CD4-positive, alpha-beta memory T cell (primary cell): ENCODE measurements around the gene TPR. TPM values are rescaled to one million over a fixed set of nuclear protein-coding genes. Genes with fewer than 3 reads are reported as not detected.

Source experiments
- CTCF ChIA-PET: fragments of 350-600 bp; sonication (Branson Sonifier 250); formaldehyde crosslinking; loops from one replicate; lab custom pipeline; 2021; ENCODE audit warnings: inconsistent platforms; ENCODE audit not compliant: partially characterized antibody; lab: Charles Lee
- POLR2A ChIA-PET: fragments of 350-600 bp; sonication (Branson Sonifier 250); formaldehyde crosslinking; loops from one replicate; lab custom pipeline; 2021; ENCODE audit not compliant: partially characterized antibody; lab: Charles Lee
- DNase-seq, 5 donors: peaks; one replicate each; pipeline versions ENCODE4 v3.0.0 to v3.0.0-alpha.2; 2020 to 2022; ENCODE audit warnings: mixed read lengths in 1 of 5
- H3K27ac ChIP-seq: one replicate; pipeline ENCODE4 v1.7.0; 2013; ENCODE audit warnings: low read depth, low read length
- H3K27me3 ChIP-seq: 2 replicates; pipeline ENCODE4 v1.7.0; 2013; ENCODE audit warnings: mild to moderate bottlenecking, low read length, moderate library complexity; ENCODE audit not compliant: insufficient read depth
- H3K36me3 ChIP-seq: 2 replicates; pipeline ENCODE4 v1.7.0; 2013; ENCODE audit warnings: mild to moderate bottlenecking, low read length, moderate library complexity; ENCODE audit not compliant: insufficient read depth
- H3K4me1 ChIP-seq: 2 replicates; pipeline ENCODE4 v1.7.0; 2013; ENCODE audit warnings: mild to moderate bottlenecking, low read length, moderate library complexity; ENCODE audit not compliant: insufficient read depth
- H3K4me3 ChIP-seq, 2 donors: one replicate each; pipeline ENCODE4 v1.7.0; 2013; ENCODE audit warnings: low read length in 2 of 2, mild to moderate bottlenecking in 1 of 2
- H3K9me3 ChIP-seq, 2 donors: one replicate each; pipeline ENCODE4 v1.7.0; 2013; ENCODE audit warnings: low read length in 2 of 2, control low read depth in 1 of 2; ENCODE audit not compliant: control insufficient read depth in 1 of 2
- H3K27ac Mint-ChIP-seq, 7 donors: one replicate each; pipeline ENCODE4 v1.8.0; 2020 to 2021; ENCODE audit warnings: mixed read lengths in 7 of 7, mild to moderate bottlenecking in 6 of 7, inconsistent platforms in 3 of 7, moderate library complexity in 3 of 7
- H3K27me3 Mint-ChIP-seq, 2 donors: one replicate each; pipeline ENCODE4 v1.8.0; 2020 to 2021; ENCODE audit warnings: mixed read lengths in 2 of 2
- H3K36me3 Mint-ChIP-seq, 2 donors: one replicate each; pipeline ENCODE4 v1.8.0; 2020 to 2021; ENCODE audit warnings: mixed read lengths in 2 of 2, inconsistent platforms in 1 of 2, mild to moderate bottlenecking in 1 of 2
- H3K4me1 Mint-ChIP-seq, 4 donors: one replicate each; pipeline ENCODE4 v1.8.0; 2020 to 2021; ENCODE audit warnings: mixed read lengths in 4 of 4, mild to moderate bottlenecking in 1 of 4
- H3K4me3 Mint-ChIP-seq, 8 donors: one replicate each; pipeline ENCODE4 v1.8.0; 2020 to 2021; ENCODE audit warnings: mixed read lengths in 8 of 8, mild to moderate bottlenecking in 7 of 8, moderate library complexity in 6 of 8, inconsistent platforms in 3 of 8
- H3K9me3 Mint-ChIP-seq, 8 donors: one replicate each; pipeline ENCODE4 v1.8.0; 2020 to 2021; ENCODE audit warnings: mixed read lengths in 8 of 8, mild to moderate bottlenecking in 5 of 8, inconsistent platforms in 3 of 8, moderate library complexity in 1 of 8
- intact Hi-C: fragments of 100-400 bp; cut with micrococcal nuclease; formaldehyde crosslinking; loops from one replicate; pipeline ENCODE4 v1.15.1; 2023
- polyA plus RNA-seq, 2 donors: library from polyadenylated mRNA; unstranded; fragments of 300-500 nt; fragmentation: Illumina TruSeq; gene quantifications; one replicate each; pipeline ENCODE4 v1.2.3, GENCODE V29; 2021
- total RNA-seq, 2 experiments: library from RNA; stranded (reverse); gene quantifications; one replicate each; pipeline ENCODE4 v1.2.3, GENCODE V29; 2021

The TPR gene
- total and polyA plus RNA-seq, 4 experiments from 2014 or later = 23.8 to 167 (median 130) TPM

- intact Hi-C loops = loop anchor here (1.0 kb wide), 2 partner anchors 33 to 53 kb away; no protein-coding TSS in a partner anchor
- H3K4me3 Mint-ChIP-seq = no peak overlapping the region
- CTCF ChIA-PET = interaction anchor here (1.3 kb wide), 1 partner anchor 52 kb away, joined by 3 read pairs; no protein-coding TSS in a partner anchor
- Histone ChIP-seq H3K4me3 (no peak overlapping the region), H3K27ac (no peak overlapping the region), H3K4me1 (no peaks in the 10 kb centered on the region), H3K9me3 (no peaks in the 10 kb centered on the region), H3K27me3 (no peaks in the 10 kb centered on the region), H3K36me3 (no peaks in the 10 kb centered on the region)
- H3K36me3 Mint-ChIP-seq = no peaks in the 10 kb centered on the region
- peaks cover 0 to 2% (median 0%) of the 10 kb centered on the region in 4 donors for H3K4me1 Mint-ChIP-seq
- peak in 4 of 5 donors; percentile 11 to 19 (median 13) for DNase-seq
- H3K9me3 Mint-ChIP-seq = no peaks in the 10 kb centered on the region
- no peaks in the 10 kb centered on the region for H3K27me3 Mint-ChIP-seq
- POLR2A ChIA-PET = no interaction called here
- H3K27ac Mint-ChIP-seq = no peak overlapping the region
Observed at GRCh38 chr1:186272486-186272885, 102.6 kb downstream of the TPR start.

- Mint-ChIP-seq H3K4me3 (no peak overlapping the region), H3K9me3 (peaks cover 0 to 3% (median 0%) of the 10 kb centered on the region in 8 donors), H3K4me1 (peaks cover 0 to 2% (median 0%) of the 10 kb centered on the region in 4 donors), H3K27ac (no peak overlapping the region), H3K36me3 (no peaks in the 10 kb centered on the region), H3K27me3 (peaks cover 0 to under 1% of the 10 kb centered on the region in 2 donors)
- intact Hi-C loops = no loop called here
- no peak overlapping the region for H3K4me3 ChIP-seq
- no peaks in the 10 kb centered on the region for H3K9me3 ChIP-seq
- CTCF ChIA-PET = no interaction called here
- DNase-seq = no peak
- no peaks in the 10 kb centered on the region for H3K4me1 ChIP-seq
- H3K27ac ChIP-seq = no peak overlapping the region
- H3K36me3 ChIP-seq = no peaks in the 10 kb centered on the region
- POLR2A ChIA-PET = no interaction called here
- no peaks in the 10 kb centered on the region for H3K27me3 ChIP-seq
Observed at GRCh38 chr1:186271032-186271431, 104.0 kb downstream of the TPR start.

Other genes starting within 250 kb of the TPR start
- under 1 TPM; 0.11 to 0.35 TPM for gene PRG4, start 79.0 kb downstream of the TPR start, total RNA-seq
- under 1 TPM in 1 of 2 donors, not detected in 1; 0.32 TPM for gene PRG4, start 79.0 kb downstream of the TPR start, polyA plus RNA-seq
- 10 to 100 TPM; 15.9 to 17.3 TPM for gene ODR4, start 585 bp upstream of the TPR start, total RNA-seq
- 1 to 10 TPM; 3.5 to 9.1 TPM for gene ODR4, start 585 bp upstream of the TPR start, polyA plus RNA-seq
- not detected for gene PDC, start 85.9 kb upstream of the TPR start, total RNA-seq
- not detected for gene PDC, start 85.9 kb upstream of the TPR start, polyA plus RNA-seq